Activated naive CD4-positive, alpha-beta T cell (primary cell): ENCODE measurements around the gene TEDC2.
"Not testable (repeated sequence)": the region's sequence is repeated elsewhere in the genome, so short reads cannot be mapped to it uniquely, and the experiment has no call there.

Experiments
- DNase-seq, 4 experiments: peaks; one replicate each; lab custom pipeline; 2025; lab: John Stamatoyannopoulos, UW

TEDC2 gene

DNA sequence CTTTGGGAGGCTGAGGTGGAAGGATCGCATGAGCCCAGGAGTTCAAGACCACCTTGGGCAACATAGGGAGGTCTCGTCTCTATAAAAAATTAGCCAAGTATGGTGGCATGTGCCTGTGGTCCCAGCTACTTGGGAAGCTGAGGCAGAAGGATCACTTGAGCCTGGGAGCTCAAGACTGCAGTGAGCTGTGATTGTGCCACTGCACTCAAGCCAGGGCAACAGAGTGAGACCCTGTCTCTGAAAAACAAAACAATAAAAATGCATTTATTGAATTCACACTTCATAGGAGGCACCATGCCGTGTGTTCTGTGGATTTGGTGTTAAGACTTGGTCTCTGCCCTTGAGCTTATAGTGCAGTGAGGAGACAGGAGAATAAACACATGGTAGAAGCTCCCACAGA, 17.4 kb downstream of the TEDC2 start:
- DNase-seq, result no peak

GRCh38 chr16:2478279-2478678, 18.4 kb downstream of the TEDC2 start:
- DNase-seq, result no peak

GRCh38 chr16:2479996-2480395, 20.1 kb downstream of the TEDC2 start:
- DNase-seq, result not testable (repeated sequence)

- no peak for DNase-seq
These were observed 21.0 kb downstream of the TEDC2 start for GRCh38 chr16:2480948-2481347.

DNA sequence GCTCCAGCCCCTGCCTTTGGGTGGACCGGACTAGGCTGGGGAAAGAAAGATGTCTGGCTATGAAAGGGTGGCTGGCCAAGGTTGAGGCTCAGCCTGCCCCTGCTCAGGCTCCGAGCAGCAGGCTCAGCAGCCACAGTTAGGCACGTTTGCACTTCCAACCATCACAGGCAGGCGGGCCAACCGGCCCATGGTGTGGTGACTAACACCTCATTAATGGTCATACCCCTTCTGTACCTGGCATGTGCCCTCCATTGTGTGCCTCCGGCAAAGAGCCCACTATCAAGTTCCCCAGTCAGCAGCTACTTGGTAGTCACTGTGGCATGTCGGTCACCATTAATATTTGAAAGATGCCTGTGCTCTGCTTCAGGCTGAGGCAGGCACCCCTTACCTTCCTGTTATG, 21.8 kb downstream of the TEDC2 start:
- no peak for DNase-seq

GRCh38 chr16:2482249-2482648, 22.3 kb downstream of the TEDC2 start:
- DNase-seq, result no peak

DNA sequence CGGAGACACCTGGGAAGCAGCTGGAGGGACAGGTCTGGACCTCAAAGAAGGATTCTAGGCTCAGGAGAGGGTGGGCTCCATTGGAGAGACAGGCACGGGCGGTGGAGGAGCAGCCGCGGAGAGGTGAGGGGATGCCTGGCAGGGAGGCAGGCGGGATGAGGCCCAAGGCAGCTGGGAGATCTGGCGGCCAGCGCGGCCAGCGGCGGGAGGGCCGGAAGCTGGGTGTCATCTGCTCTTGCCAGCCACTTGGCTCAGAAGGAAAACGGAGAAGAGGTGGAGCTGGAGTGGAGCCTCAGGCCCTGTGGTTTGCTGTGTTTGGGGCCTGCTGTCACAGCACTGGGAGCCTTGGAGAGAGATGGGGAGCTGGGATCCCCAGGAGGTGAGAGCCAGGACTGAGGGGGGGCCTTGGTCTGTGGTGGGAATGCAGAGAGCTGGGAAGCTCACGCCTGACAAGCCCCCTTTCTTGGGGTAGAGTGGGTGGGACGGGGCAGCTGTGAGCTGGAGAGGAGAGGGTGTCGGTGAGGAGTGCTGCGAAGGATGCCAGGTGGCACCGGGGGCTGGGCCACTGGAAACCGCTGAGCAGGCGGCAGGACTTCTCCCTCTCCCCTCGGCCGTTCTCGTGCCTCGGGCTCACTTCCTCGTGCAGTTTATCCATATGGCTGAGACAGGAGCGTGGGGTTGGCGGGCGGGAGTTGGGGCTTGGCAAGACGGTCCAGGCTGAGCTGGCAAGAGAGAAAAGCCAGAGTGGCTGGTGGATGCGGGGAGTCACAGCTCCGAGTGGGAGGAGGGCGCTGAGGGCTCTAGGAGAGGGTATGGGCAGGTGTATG, 23.0 kb downstream of the TEDC2 start:
- no peak for DNase-seq

DNA sequence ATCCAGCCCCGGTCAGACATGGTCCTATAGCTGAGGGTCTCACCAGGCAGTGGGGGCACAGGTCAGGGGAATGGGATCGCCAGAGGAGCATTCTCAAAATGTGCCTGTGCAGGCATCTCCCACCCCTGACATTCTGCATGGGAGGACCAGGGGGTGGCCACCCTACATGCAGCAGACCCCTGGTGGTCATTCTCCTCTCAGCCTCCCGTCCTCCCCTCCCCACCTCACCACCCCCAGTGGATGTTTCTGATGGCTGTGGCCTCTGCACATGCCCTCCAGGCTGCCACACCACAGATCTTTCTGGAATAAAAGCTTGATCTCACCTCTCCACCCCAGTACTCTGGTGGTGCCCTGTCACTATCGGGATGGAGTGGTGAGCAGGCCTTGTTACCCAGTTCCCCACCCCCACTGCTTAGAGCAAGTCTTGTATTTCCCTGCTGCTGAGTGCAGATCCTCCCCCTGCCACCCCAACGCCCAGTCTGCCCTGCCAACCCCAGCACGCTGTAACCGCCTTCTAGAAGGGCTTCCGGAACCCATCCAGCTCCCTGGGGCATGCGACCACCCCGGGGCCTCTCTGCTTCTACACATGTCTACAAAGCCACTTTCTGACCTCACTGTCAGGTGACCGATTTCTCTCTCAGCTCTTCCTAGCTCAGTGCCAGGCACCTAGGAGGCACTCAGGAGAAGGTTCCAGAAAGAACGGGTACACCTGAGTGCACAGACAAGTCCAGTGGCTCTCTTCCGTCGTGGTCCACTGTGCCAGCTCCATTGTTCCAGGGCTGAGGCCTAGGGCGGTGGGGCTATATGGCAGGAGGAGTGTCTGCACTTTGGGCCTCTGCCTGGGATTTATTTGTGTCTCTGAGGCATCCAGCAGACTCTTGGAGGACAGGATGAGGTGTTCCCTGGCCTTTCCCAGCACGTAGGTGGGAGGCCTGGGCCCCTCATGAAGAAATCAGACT, 24.3 kb downstream of the TEDC2 start:
- DNase-seq, result no peak

- no peak for DNase-seq
These were observed 25.1 kb downstream of the TEDC2 start for GRCh38 chr16:2484898-2485508.

DNA sequence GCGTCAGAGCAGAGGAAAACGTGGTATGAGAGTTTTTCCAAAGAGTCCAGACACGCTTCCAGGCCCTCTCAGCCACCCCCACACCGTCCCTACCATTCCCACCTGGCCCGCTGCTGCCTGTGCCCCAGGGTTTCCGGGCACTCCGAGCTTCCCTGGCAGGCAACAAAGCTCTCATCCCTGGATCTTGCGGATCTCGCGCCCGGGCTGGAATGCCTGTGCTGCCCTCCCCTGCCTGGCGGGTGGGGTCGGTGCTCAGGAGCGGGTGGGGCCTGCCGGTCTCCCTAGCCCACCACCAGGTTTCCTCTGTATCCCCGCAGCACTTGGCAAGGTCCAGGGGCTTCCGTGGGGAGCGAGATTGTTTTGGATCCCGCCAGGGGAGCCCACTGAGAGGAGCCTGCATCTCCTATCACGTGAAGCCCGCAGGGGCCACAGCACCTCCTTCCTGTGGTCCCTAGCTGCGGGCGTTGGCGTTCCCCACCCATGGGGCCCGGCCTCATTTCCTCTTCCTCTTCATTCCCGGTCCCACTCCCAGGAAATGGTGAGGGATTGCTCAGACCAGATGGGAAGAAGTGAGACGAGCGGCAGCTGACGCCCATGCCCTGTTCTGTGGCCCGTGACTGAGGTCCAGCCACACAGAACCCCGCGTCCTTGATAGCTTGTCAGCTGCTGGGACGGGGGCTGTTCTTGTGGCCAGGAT, 26.1 kb downstream of the TEDC2 start:
- DNase-seq, result no peak

GRCh38 chr16:2486645-2487516, 27.0 kb downstream of the TEDC2 start:
- DNase-seq, result peak in 3 of 4 experiments; percentile 48 to 71 (median 70)

- no peak for DNase-seq
These were observed 27.6 kb downstream of the TEDC2 start for GRCh38 chr16:2487517-2487842.

- DNase-seq, result no peak
These were observed 28.1 kb downstream of the TEDC2 start for GRCh38 chr16:2487903-2488531.

DNA sequence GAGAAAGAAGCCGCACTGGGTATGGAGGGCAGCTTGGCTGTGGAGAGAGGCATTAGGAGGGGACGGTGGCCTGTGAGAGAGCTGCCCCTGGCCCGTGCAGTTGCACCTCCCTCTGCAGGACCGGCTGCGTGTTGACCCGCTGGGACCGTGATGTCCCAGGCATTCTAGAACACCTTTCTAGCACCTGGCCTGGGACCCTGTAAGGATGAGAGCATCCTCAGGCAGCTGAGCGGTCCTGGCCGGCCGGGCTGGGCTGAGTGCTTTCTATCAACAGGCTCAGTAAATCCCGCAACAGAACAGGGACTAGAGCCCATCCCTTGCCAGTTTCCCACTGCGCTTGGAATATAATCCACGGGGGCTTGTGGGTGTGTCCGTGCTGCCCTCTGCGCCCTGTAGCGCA, 29.7 kb downstream of the TEDC2 start:
- DNase-seq, result no peak

- DNase-seq, result no peak
These were observed 30.5 kb downstream of the TEDC2 start for GRCh38 chr16:2490190-2491105.

DNA sequence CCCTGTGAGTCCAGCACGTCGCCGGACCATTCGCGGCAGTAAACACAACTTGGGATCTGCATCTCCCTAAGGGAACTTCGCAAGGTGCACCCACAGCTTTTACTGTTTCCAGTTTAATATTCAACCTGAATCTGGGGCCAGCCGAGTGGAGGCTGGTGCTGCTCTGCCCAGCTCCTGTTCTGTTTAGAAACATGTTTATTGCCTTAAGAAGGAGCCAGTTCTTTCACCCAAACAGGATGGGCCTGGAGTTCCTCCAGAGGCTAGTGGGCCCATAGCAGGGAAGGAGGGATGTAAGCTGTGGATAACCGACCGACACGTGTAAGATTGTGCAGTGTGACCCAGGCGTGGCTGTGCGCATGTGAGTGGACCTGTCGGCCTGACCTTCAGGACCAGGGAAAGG, 32.4 kb downstream of the TEDC2 start:
- DNase-seq, result no peak

- DNase-seq, result no peak
These were observed 33.7 kb downstream of the TEDC2 start for GRCh38 chr16:2493605-2494004.

GRCh38 chr16:2494616-2495015, 34.7 kb downstream of the TEDC2 start:
- DNase-seq, result no peak

DNA sequence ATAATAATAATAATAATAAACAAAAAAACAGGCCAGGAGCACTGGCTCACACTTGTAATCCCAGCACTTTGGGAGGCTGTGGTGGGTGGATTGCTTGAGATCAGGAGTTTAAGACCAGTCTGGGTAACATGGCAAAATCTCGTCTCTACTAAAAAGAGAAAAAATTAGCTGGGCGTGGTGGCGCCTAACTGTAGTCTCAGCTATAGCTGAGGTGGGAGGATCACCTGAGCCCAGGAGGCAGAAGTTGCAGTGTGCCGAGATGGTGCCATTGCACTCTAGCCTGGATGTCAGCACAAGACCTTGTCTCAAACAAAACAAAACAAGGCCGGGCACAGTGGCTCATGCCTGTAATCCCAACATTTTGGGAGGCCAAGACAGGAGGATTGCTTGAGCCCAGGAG, 35.1 kb downstream of the TEDC2 start:
- no peak for DNase-seq
